HG03460 (cell line): ENCODE results near the gene ARHGEF17.
A peak's percentile ranks its signal among the peaks of the same experiment; 100 is the strongest.

Experiments used
- ATAC-seq: cut with Tn5 transposase; IDR thresholded peaks from one replicate; pipeline ENCODE4 v1.9.1; 2021; ENCODE audit not compliant: unreplicated experiment

Gene ARHGEF17

GRCh38 chr11:73291196-73291595 lies 16.9 kb upstream of the ARHGEF17 start:
- no peak for ATAC-seq

GRCh38 chr11:73291781-73292524 lies 16.1 kb upstream of the ARHGEF17 start:
- ATAC-seq, result no peak

GRCh38 chr11:73292525-73292894 lies 15.6 kb upstream of the ARHGEF17 start:
- ATAC-seq, result no peak

GRCh38 chr11:73293356-73293936 lies 14.6 kb upstream of the ARHGEF17 start:
- no peak for ATAC-seq

GRCh38 chr11:73294604-73295003 lies 13.5 kb upstream of the ARHGEF17 start:
- ATAC-seq, result no peak

- ATAC-seq, result no peak
Measured at GRCh38 chr11:73295241-73295995, 12.7 kb upstream of the ARHGEF17 start.

GRCh38 chr11:73295996-73296318 lies 12.1 kb upstream of the ARHGEF17 start:
- ATAC-seq, result no peak

GRCh38 chr11:73296501-73297230 lies 11.4 kb upstream of the ARHGEF17 start:
- ATAC-seq, result no peak

- ATAC-seq, result no peak
Measured at GRCh38 chr11:73297231-73297590, 10.9 kb upstream of the ARHGEF17 start.

GRCh38 chr11:73297702-73298101 lies 10.4 kb upstream of the ARHGEF17 start:
- ATAC-seq, result no peak

- no peak for ATAC-seq
Measured at GRCh38 chr11:73298233-73298632, 9.8 kb upstream of the ARHGEF17 start.

GRCh38 chr11:73299751-73300150 lies 8.3 kb upstream of the ARHGEF17 start:
- no peak for ATAC-seq

GRCh38 chr11:73306069-73306841 lies 1.8 kb upstream of the ARHGEF17 start:
- no peak for ATAC-seq

- ATAC-seq, result no peak
Measured at GRCh38 chr11:73306977-73307322, 1.1 kb upstream of the ARHGEF17 start.

- ATAC-seq, result peak; percentile 61
Measured at GRCh38 chr11:73307323-73308002, 613 bp upstream of the ARHGEF17 start.

GRCh38 chr11:73308961-73309919 lies 1.2 kb downstream of the ARHGEF17 start:
- no peak for ATAC-seq

GRCh38 chr11:73310076-73310475 lies 2.0 kb downstream of the ARHGEF17 start:
- no peak for ATAC-seq

GRCh38 chr11:73310661-73311393 lies 2.8 kb downstream of the ARHGEF17 start:
- ATAC-seq, result no peak
